ENCODE measurements around the gene ARL8A.

DNA sequence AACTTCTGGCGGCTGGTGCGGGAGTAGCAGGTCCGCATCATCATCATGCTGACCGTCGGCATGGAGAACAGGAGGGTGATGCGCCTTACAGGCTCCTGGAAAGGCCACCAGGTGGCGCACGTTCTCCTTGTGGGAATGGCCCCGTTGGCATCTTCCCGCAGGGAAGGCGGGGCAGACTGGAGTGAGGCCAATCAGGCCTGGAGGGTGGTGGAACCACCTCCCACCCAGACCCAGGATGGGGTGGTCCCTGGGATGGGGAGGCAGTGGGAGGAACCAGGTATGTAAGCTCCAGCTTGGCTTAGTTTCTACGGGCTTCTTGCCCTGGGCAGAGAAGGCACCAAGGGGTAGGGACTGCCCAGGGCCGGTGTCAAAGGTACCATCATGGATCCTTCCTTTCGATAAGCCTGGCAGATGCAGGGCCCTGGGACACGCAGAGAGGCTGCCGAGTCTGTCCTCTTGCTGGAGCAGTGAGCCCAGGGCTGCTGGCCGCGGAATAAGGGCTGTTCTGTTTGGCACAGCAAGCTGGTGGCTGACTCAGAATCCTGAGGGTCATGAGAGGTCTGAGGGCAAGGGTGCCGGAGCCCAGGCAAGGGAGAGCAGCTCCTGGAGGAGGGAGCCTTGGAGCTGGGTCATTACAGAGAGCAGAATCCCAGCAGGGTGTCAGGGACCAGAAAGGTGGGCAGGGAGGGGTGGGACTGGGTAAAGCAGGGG is 40.4 kb upstream of the ARL8A start:
- no peak for TF ChIP-seq TAF1 (conservative IDR thresholded peaks at IDR 0.05)
- TF ChIP-seq, protein P1, sequence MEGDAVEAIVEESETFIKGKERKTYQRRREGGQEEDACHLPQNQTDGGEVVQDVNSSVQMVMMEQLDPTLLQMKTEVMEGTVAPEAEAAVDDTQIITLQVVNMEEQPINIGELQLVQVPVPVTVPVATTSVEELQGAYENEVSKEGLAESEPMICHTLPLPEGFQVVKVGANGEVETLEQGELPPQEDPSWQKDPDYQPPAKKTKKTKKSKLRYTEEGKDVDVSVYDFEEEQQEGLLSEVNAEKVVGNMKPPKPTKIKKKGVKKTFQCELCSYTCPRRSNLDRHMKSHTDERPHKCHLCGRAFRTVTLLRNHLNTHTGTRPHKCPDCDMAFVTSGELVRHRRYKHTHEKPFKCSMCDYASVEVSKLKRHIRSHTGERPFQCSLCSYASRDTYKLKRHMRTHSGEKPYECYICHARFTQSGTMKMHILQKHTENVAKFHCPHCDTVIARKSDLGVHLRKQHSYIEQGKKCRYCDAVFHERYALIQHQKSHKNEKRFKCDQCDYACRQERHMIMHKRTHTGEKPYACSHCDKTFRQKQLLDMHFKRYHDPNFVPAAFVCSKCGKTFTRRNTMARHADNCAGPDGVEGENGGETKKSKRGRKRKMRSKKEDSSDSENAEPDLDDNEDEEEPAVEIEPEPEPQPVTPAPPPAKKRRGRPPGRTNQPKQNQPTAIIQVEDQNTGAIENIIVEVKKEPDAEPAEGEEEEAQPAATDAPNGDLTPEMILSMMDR (IDR thresholded peaks at IDR 0.05; ENCODE audit: low read depth, low read length, missing input control): peak; percentile 78
